ENCODE data around the gene KRCC1. TPM values are rescaled to one million over a fixed set of nuclear protein-coding genes. Genes with fewer than 3 reads are reported as not detected.

The KRCC1 gene
- 17.0 to 20.7 TPM (median 19.6 TPM) in 3 replicates for total RNA-seq

DNA sequence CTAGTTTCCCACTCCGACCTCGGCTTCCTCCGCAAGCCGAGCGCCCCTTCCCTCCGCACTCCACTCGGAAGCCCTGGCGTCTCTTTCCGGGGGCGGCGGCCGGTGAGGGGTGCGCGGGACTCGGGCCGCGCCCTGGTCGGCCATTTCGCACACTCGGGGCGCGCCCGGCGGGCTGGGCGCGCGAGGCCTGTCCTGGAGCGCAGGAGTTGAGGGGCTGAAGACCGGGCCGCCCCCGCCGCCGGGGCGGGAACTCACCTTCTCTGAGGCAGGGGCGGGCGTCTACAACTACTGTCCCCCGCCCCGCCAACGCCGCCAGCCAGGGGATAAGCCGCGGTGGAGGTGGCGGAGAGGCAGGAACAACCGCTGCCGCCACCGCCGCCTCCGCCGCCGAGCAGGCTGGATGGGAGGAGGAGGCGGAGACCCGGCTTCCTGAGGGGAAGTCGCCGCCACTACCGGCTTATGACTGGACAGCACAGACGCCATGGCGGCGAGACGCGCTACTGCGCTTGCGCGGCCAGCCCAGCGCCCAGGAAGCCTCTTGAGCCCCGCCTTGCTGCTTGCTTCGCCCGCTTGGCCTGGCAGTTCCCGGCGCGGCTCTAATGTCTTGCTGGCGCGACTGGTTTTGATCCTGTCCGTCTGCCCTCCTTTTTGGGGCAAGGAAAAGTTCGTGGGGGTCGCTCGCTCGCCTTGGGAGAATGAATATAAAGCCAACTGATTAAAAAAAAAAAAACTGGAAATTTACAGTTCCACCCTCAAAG lies at the start of gene KRCC1:
TSS of gene KRCC1 (minus strand) at position 413 of the 758 bp plus-strand sequence. CDS start 27,220 bp downstream, outside the sequence.
- H3K27ac Mint-ChIP-seq = peak within 1 kb of the TSS; percentile 98
- H3K27me3 Mint-ChIP-seq (ENCODE audit: low read depth) = no peaks in the 10 kb centered on the region
- H3K4me3 Mint-ChIP-seq = peak within 1 kb of the TSS; percentile 89
- no peaks in the 10 kb centered on the region for H3K9me3 Mint-ChIP-seq
- H3K4me1 Mint-ChIP-seq = peaks cover 44% of the 10 kb centered on the region
- no peaks in the 10 kb centered on the region for H3K36me3 Mint-ChIP-seq
- DNase-seq (ENCODE audit: low spot score in 2 of 2, unreplicated experiment in 2 of 2) = peak; percentile 89 to 96
- TF ChIP-seq, protein P1, sequence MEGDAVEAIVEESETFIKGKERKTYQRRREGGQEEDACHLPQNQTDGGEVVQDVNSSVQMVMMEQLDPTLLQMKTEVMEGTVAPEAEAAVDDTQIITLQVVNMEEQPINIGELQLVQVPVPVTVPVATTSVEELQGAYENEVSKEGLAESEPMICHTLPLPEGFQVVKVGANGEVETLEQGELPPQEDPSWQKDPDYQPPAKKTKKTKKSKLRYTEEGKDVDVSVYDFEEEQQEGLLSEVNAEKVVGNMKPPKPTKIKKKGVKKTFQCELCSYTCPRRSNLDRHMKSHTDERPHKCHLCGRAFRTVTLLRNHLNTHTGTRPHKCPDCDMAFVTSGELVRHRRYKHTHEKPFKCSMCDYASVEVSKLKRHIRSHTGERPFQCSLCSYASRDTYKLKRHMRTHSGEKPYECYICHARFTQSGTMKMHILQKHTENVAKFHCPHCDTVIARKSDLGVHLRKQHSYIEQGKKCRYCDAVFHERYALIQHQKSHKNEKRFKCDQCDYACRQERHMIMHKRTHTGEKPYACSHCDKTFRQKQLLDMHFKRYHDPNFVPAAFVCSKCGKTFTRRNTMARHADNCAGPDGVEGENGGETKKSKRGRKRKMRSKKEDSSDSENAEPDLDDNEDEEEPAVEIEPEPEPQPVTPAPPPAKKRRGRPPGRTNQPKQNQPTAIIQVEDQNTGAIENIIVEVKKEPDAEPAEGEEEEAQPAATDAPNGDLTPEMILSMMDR (IDR thresholded peaks at IDR 0.05; ENCODE audit: unreplicated experiment) = no peak

DNA sequence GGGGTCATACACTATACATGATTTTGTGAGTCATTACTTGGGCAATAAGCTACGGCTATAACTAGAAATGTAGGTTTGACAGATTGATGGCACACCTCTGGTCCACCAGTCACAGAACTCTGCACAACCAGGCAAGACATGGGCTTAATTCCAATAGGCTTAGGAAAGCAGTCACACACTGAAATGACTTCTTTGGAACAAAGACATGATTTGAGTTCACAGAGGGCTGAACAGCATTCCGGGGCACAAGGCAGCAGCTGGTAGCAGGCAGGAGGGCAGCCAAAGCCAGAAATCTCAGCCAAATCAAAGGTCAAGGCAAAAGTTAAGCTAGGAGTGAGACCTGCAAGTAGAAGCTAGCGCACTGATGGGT lies 44.9 kb upstream of the KRCC1 start:
- TF ChIP-seq, protein P1 (IDR thresholded peaks at IDR 0.05; ENCODE audit: unreplicated experiment) = no peak
- Mint-ChIP-seq H3K27ac (no peak overlapping the region), H3K36me3 (no peaks in the 10 kb centered on the region), H3K4me3 (no peak overlapping the region), H3K4me1 (no peaks in the 10 kb centered on the region), H3K27me3 (ENCODE audit: low read depth) (peaks cover 21% of the 10 kb centered on the region), H3K9me3 (no peaks in the 10 kb centered on the region)
- no peak for DNase-seq (ENCODE audit: low spot score in 2 of 2, unreplicated experiment in 2 of 2)

DNA sequence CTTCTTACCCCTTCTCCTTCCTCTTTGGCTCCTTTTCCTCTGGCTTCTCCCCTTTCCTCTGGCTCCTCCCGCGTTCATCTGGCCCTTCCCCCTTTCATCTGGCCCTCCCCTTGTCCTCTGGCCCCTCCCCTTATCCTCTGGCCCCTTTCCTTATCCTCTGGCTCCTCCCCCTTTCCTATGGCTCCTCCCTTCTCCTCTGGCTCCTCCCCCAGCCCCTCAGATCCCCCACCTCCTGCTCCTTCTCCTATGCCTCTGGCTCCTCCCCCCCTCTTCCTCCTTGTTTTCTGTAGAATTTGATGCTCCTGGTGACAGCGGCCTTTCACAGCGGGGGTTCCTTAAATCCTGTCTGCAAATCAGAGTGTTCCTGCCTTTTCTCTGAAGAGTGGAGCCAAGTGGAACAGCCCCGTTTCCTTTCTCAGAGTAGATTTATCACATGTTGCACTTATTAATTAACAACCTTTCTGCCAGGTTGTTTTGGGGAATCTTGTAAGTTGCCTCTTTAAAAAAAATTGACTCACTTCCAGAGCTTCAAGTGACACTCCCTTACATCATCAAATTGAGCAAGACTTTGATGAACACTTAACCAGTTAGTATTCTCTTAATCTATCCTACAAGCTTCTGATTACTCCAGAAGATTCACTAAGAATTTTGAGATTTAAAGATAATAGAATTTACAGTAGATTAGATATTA lies 44.4 kb upstream of the KRCC1 start:
- Mint-ChIP-seq H3K4me1 (no peaks in the 10 kb centered on the region), H3K4me3 (no peak overlapping the region), H3K27ac (no peak overlapping the region), H3K36me3 (no peaks in the 10 kb centered on the region), H3K9me3 (no peaks in the 10 kb centered on the region), H3K27me3 (ENCODE audit: low read depth) (peaks cover 23% of the 10 kb centered on the region)
- TF ChIP-seq, protein P1 (IDR thresholded peaks at IDR 0.05; ENCODE audit: unreplicated experiment) = no peak
- DNase-seq (ENCODE audit: low spot score in 2 of 2, unreplicated experiment in 2 of 2) = no peak

DNA sequence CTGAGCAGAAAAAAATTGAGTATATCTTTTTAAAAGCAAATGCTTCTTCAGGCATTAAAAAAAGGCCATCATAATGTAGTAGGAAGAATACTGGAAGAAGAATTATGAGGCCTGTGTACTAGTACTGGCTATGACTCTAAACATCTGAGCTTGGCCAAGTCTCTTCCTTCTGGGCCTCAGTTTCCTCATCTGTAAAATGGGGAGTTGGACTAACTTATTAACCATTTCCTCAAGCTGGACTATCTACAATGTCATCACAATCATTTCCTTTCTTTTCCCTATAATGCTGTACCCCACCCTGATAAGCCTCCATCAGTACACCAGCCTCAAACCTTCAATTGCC lies 42.9 kb upstream of the KRCC1 start:
- H3K4me3 Mint-ChIP-seq = no peak overlapping the region
- H3K27me3 Mint-ChIP-seq (ENCODE audit: low read depth) = peaks cover 23% of the 10 kb centered on the region
- H3K27ac Mint-ChIP-seq = no peak overlapping the region
- TF ChIP-seq, protein P1 (IDR thresholded peaks at IDR 0.05; ENCODE audit: unreplicated experiment) = no peak
- no peaks in the 10 kb centered on the region for H3K9me3 Mint-ChIP-seq
- no peaks in the 10 kb centered on the region for H3K4me1 Mint-ChIP-seq
- no peaks in the 10 kb centered on the region for H3K36me3 Mint-ChIP-seq
- DNase-seq (ENCODE audit: low spot score in 2 of 2, unreplicated experiment in 2 of 2) = no peak

DNA sequence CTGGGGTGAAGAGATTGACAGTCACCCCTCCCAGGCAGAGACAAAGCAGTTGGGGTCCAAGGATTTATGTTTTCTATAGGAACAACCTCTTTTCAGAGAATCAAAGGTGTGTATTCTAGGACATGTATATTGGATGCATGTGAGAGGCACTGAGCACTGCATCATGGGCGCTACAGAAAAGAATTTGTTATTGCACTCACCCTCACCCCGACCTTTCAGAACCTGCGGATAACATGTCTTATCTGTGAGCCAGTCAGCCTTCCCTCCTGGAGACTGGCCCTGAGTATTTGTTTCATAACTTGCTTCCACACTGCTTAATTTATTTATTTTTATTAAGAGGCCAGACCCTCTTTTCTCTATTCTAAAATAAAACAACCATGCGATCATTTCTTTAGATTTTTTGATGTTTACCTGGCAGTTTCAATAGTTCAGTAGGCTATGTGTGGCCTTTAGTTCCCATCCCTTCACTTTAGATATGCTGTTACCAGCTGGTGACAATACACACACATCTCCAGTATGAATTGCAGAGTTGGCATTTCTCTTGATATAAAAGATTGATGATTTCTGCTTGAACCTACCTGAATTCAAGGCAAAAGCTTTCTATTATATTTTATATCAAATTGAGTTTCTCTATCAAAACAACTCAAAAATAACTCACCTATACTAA lies 42.4 kb upstream of the KRCC1 start:
- peaks cover 21% of the 10 kb centered on the region for H3K27me3 Mint-ChIP-seq (ENCODE audit: low read depth)
- no peaks in the 10 kb centered on the region for H3K36me3 Mint-ChIP-seq
- TF ChIP-seq, protein P1 (IDR thresholded peaks at IDR 0.05; ENCODE audit: unreplicated experiment) = no peak
- no peaks in the 10 kb centered on the region for H3K9me3 Mint-ChIP-seq
- no peaks in the 10 kb centered on the region for H3K4me1 Mint-ChIP-seq
- H3K27ac Mint-ChIP-seq = no peak overlapping the region
- no peak overlapping the region for H3K4me3 Mint-ChIP-seq
- no peak for DNase-seq (ENCODE audit: low spot score in 2 of 2, unreplicated experiment in 2 of 2)
